OCI-LY7 (cell line): ENCODE data around the gene MT3. TPM values are rescaled to one million over a fixed set of nuclear protein-coding genes. Genes with fewer than 3 reads are reported as not detected.

Experiments used
- BruUV-seq: library from RNA; stranded (reverse); fragments of 400-500 nt; replicated peaks from 2 replicates; lab custom pipeline; 2021; lab: Mats Ljungman, UMichigan
- CTCF ChIA-PET: fragments of 300-600 bp; sonication (Branson Sonifier 250); formaldehyde crosslinking; loops from one replicate; lab custom pipeline; 2022; ENCODE audit warnings: antibody characterized with exemption; ENCODE audit not compliant: unreplicated experiment; lab: Charles Lee
- POLR2A ChIA-PET: fragments of 300-600 bp; sonication (Branson Sonifier 250); formaldehyde crosslinking; loops from one replicate; lab custom pipeline; 2022; ENCODE audit warnings: antibody characterized with exemption; lab: Charles Lee
- DNase-seq: peaks from one replicate; pipeline ENCODE4 v3.0.0-alpha.2; 2015; ENCODE audit warnings: low spot score
- H2AFZ ChIP-seq: fragments of 200-600 bp; sonication (generic), shearing (Covaris generic); 2 replicates; pipeline ENCODE4 v1.6.1; 2014; ENCODE audit warnings: mild to moderate bottlenecking, antibody characterized with exemption, low read length, moderate library complexity
- H3K27ac ChIP-seq: fragments of 200-600 bp; sonication (generic); 2 replicates; pipeline ENCODE4 v1.5.1; 2014; ENCODE audit warnings: mixed run types, low read depth, mild to moderate bottlenecking, moderate library complexity, low read length, inconsistent platforms; ENCODE audit not compliant: poor library complexity, severe bottlenecking
- H3K36me3 ChIP-seq: fragments of 200-600 bp; sonication (generic); 2 replicates; pipeline ENCODE4 v1.6.1; 2014; ENCODE audit warnings: mild to moderate bottlenecking, antibody characterized with exemption, low read length, moderate library complexity, mixed read lengths; ENCODE audit not compliant: insufficient read depth
- H3K4me1 ChIP-seq: fragments of 200-600 bp; sonication (generic); 2 replicates; pipeline ENCODE4 v1.5.1; 2014; ENCODE audit warnings: mild to moderate bottlenecking, low read length; ENCODE audit not compliant: insufficient read depth, poor library complexity, severe bottlenecking
- H3K4me2 ChIP-seq: fragments of 200-600 bp; sonication (generic); 2 replicates; pipeline ENCODE4 v1.6.1; 2014; ENCODE audit warnings: mild to moderate bottlenecking, low read length
- H3K4me3 ChIP-seq: fragments of 200-600 bp; sonication (generic); 2 replicates; pipeline ENCODE4 v1.5.1; 2014; ENCODE audit warnings: mild to moderate bottlenecking, low read depth, low read length; ENCODE audit not compliant: poor library complexity, severe bottlenecking
- H3K79me2 ChIP-seq: fragments of 200-600 bp; sonication (generic); 2 replicates; pipeline ENCODE4 v1.6.1; 2016; ENCODE audit warnings: low read depth, mild to moderate bottlenecking, low read length, moderate library complexity, mixed read lengths; ENCODE audit not compliant: insufficient read depth
- H3K9me2 ChIP-seq: fragments of 200-600 bp; sonication (generic); 2 replicates; pipeline ENCODE4 v1.6.1; 2016; ENCODE audit warnings: mild to moderate bottlenecking, low read length, mixed read lengths; ENCODE audit not compliant: insufficient read depth
- H3K9me3 ChIP-seq: fragments of 200-600 bp; sonication (generic); 2 replicates; pipeline ENCODE4 v1.6.1; 2014; ENCODE audit warnings: mild to moderate bottlenecking, mixed run types, low read length, mixed read lengths
- H4K20me1 ChIP-seq: fragments of 200-600 bp; sonication (generic); 2 replicates; pipeline ENCODE4 v1.6.1; 2014; ENCODE audit warnings: mild to moderate bottlenecking, antibody characterized with exemption, low read length, moderate library complexity, mixed read lengths; ENCODE audit not compliant: insufficient read depth
- EZH2phosphoT487 ChIP-seq: fragments of 200-600 bp; sonication (generic); IDR thresholded peaks from 2 replicates; pipeline ENCODE4 v1.6.1; 2018; ENCODE audit warnings: low read depth, borderline replicate concordance, mild to moderate bottlenecking, mixed run types, antibody characterized with exemption, low read length, moderate library complexity, mixed read lengths
- intact Hi-C: fragments of 100-400 bp; cut with micrococcal nuclease; formaldehyde crosslinking; loops from one replicate; pipeline ENCODE4 v1.10.0; 2022; ENCODE audit not compliant: unreplicated experiment
- total RNA-seq, 2 experiments: library from RNA; depleted of rRNA in 1 of 2; stranded (reverse); fragments of >200 nt in 1 of 2; shearing (Covaris generic) in 1 of 2; gene quantifications; 2 replicates each; pipeline ENCODE4 v1.2.3, GENCODE V29; 2014 to 2022
- TF ChIP-seq, protein P1 (sequence below): fragments of 200-600 bp; sonication (generic); conservative IDR thresholded peaks from 2 replicates; pipeline ENCODE4 v1.5.1; 2014; ENCODE audit warnings: mild to moderate bottlenecking, antibody characterized with exemption, low read length, moderate library complexity, mixed read lengths

MT3 gene
- total RNA-seq, 2 experiments from 2014 or later, result not detected

- Histone ChIP-seq H3K9me2 (no peaks in the 10 kb centered on the region), H3K79me2 (no peaks in the 10 kb centered on the region), H3K36me3 (no peaks in the 10 kb centered on the region), H3K4me1 (peaks cover 4% of the 10 kb centered on the region), H3K4me3 (no peak overlapping the region), H2AFZ (no peak overlapping the region), H3K27ac (no peak overlapping the region), H3K4me2 (no peak overlapping the region), H4K20me1 (no peaks in the 10 kb centered on the region), H3K9me3 (no peaks in the 10 kb centered on the region)
- POLR2A ChIA-PET, result interaction anchor here (0.6 to 1.5 kb wide), 4 partner anchors 13 to 123 kb away, joined by 3 to 11 read pairs (median 3); no protein-coding TSS in a partner anchor
- CTCF ChIA-PET, result no interaction called here
- DNase-seq, result no peak
- TF ChIP-seq EZH2phosphoT487, result no peak
- TF ChIP-seq, protein P1, sequence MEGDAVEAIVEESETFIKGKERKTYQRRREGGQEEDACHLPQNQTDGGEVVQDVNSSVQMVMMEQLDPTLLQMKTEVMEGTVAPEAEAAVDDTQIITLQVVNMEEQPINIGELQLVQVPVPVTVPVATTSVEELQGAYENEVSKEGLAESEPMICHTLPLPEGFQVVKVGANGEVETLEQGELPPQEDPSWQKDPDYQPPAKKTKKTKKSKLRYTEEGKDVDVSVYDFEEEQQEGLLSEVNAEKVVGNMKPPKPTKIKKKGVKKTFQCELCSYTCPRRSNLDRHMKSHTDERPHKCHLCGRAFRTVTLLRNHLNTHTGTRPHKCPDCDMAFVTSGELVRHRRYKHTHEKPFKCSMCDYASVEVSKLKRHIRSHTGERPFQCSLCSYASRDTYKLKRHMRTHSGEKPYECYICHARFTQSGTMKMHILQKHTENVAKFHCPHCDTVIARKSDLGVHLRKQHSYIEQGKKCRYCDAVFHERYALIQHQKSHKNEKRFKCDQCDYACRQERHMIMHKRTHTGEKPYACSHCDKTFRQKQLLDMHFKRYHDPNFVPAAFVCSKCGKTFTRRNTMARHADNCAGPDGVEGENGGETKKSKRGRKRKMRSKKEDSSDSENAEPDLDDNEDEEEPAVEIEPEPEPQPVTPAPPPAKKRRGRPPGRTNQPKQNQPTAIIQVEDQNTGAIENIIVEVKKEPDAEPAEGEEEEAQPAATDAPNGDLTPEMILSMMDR, result no peak
- intact Hi-C loops, result no loop called here
- BruUV-seq, result no TSS peak
These were observed 34.3 kb downstream of the MT3 start for GRCh38 chr16:56623637-56624036.

- no peak within 1 kb of the TSS for H3K4me2 ChIP-seq
- no peaks in the 10 kb centered on the region for H3K9me2 ChIP-seq
- intact Hi-C loops, result no loop called here
- no peak within 1 kb of the TSS for H3K4me3 ChIP-seq
- no peaks in the 10 kb centered on the region for H3K36me3 ChIP-seq
- no peaks in the 10 kb centered on the region for H3K9me3 ChIP-seq
- TF ChIP-seq, protein P1, result no peak
- no peak for TF ChIP-seq EZH2phosphoT487
- no peak within 1 kb of the TSS for H3K27ac ChIP-seq
- peaks cover 11% of the 10 kb centered on the region for H3K4me1 ChIP-seq
- ChIA-PET POLR2A (no interaction called here), CTCF (no interaction called here)
- H4K20me1 ChIP-seq, result no peaks in the 10 kb centered on the region
- BruUV-seq, result no TSS peak
- DNase-seq, result no peak
- H3K79me2 ChIP-seq, result no peaks in the 10 kb centered on the region
- H2AFZ ChIP-seq, result no peak within 1 kb of the TSS
These were observed 36.0 kb downstream of the MT3 start, which contains the start of gene MT1E for GRCh38 chr16:56625140-56625942. Gene MT1E, plus strand, starts transcription at chr16:56625781. Its CDS starts 71 bp downstream, at chr16:56625852.
